Endothelial cell of umbilical vein (primary cell): Measurements from ENCODE around the gene DUSP8. TPM values are rescaled to one million over a fixed set of nuclear protein-coding genes. Genes with fewer than 3 reads are reported as not detected.
"Not testable (repeated sequence)": the region's sequence is repeated elsewhere in the genome, so short reads cannot be mapped to it uniquely, and the experiment has no call there.

Source experiments
- BruUV-seq: library from RNA; stranded (reverse); fragments of 400-500 nt; replicated peaks from 2 replicates; lab custom pipeline; 2021; lab: Mats Ljungman, UMichigan
- CTCF ChIA-PET: fragments of 300-600, 350-600 bp; sonication (Branson Sonifier 250); formaldehyde crosslinking; loops from one replicate; lab custom pipeline; 2021; ENCODE audit warnings: antibody characterized with exemption, inconsistent platforms; lab: Charles Lee
- POLR2A ChIA-PET: fragments of 300-600, 350-600 bp; sonication (Branson Sonifier 250); formaldehyde crosslinking; loops from one replicate; lab custom pipeline; 2021; ENCODE audit warnings: antibody characterized with exemption, inconsistent platforms; lab: Charles Lee
- DNase-seq: peaks from one replicate; pipeline ENCODE4 v3.0.0-alpha.2; 2011; ENCODE audit warnings: low read depth, low spot score
- FAIRE-seq: peaks from 2 replicates; lab custom pipeline; 2011; peaks lifted over from hg19 to GRCh38; lab: Jason Lieb, UNC
- H2AFZ ChIP-seq: 2 replicates; pipeline ENCODE4 v1.6.0; 2012; ENCODE audit warnings: low read depth, low read length, control low read depth, inconsistent platforms
- H3K27ac ChIP-seq: 2 replicates; pipeline ENCODE4 v1.5.1; 2011; ENCODE audit warnings: low read depth, mild to moderate bottlenecking, control low read depth, low read length, moderate library complexity; ENCODE audit not compliant: insufficient read depth
- H3K27me3 ChIP-seq, 2 experiments: 2 replicates each; pipeline versions ENCODE4 v1.6.0 to v1.6.1; 2011; ENCODE audit warnings: low read length in 2 of 2, mixed read lengths in 1 of 2; ENCODE audit not compliant: control insufficient read depth in 2 of 2, insufficient read depth in 2 of 2
- H3K36me3 ChIP-seq, 2 experiments: 2 replicates in 1 of 2; 3 replicates in 1 of 2; pipeline ENCODE4 v1.5.1; 2011; ENCODE audit warnings: low read length in 2 of 2, mild to moderate bottlenecking in 1 of 2, moderate library complexity in 1 of 2; ENCODE audit not compliant: control insufficient read depth in 2 of 2, insufficient read depth in 2 of 2; ENCODE audit errors: extremely low read depth in 1 of 2
- H3K4me1 ChIP-seq: 3 replicates; pipeline ENCODE4 v1.5.1; 2011; ENCODE audit warnings: mild to moderate bottlenecking, low read length; ENCODE audit not compliant: control insufficient read depth, insufficient read depth; ENCODE audit errors: extremely low read depth
- H3K4me2 ChIP-seq: 2 replicates; pipeline ENCODE4 v1.6.1; 2011; ENCODE audit warnings: low read length, control low read depth, mixed read lengths; ENCODE audit not compliant: insufficient read depth
- H3K4me3 ChIP-seq, 3 experiments: fragments of 200-600 bp in 1 of 3; sonication (generic), shearing (Covaris generic) in 1 of 3; replicated peaks in 1 of 3; 2 replicates each; pipeline ENCODE4 v1.5.1; 2011 to 2016; ENCODE audit warnings: control low read depth in 3 of 3, low read length in 3 of 3, mild to moderate bottlenecking in 2 of 3, inconsistent platforms in 1 of 3, low read depth in 1 of 3, moderate library complexity in 1 of 3; ENCODE audit not compliant: insufficient read depth in 1 of 3
- H3K79me2 ChIP-seq: 2 replicates; pipeline ENCODE4 v1.6.0; 2012; ENCODE audit warnings: low read length, inconsistent platforms; ENCODE audit not compliant: control insufficient read depth, insufficient read depth
- H3K9ac ChIP-seq: replicated peaks from 2 replicates; pipeline ENCODE3; 2011; ENCODE audit warnings: low read length, control low read depth; ENCODE audit not compliant: insufficient read depth; ENCODE audit errors: extremely low read depth
- H3K9me1 ChIP-seq: replicated peaks from 3 replicates; pipeline ENCODE4 v1.6.0; 2011; ENCODE audit warnings: mild to moderate bottlenecking, low read length; ENCODE audit not compliant: control insufficient read depth, insufficient read depth; ENCODE audit errors: extremely low read depth
- H3K9me3 ChIP-seq: replicated peaks from 2 replicates; pipeline ENCODE4 v1.5.1; 2012; ENCODE audit warnings: low read length, inconsistent platforms; ENCODE audit not compliant: control insufficient read depth, insufficient read depth
- H4K20me1 ChIP-seq: replicated peaks from 2 replicates; pipeline ENCODE3; 2011; ENCODE audit warnings: mild to moderate bottlenecking, low read length; ENCODE audit not compliant: control insufficient read depth, insufficient read depth; ENCODE audit errors: extremely low read depth
- dilution Hi-C: fragments of 300-500 bp; cut with MboI; formaldehyde crosslinking; loops from one replicate; pipeline ENCODE4 v1.15.0; 2019; ENCODE audit warnings: low sequenced_read_pairs; ENCODE audit not compliant: extremely low pct_ligation_motif_present
- intact Hi-C: fragments of 100-400 bp; cut with micrococcal nuclease; formaldehyde crosslinking; loops from one replicate; pipeline ENCODE4 v1.10.0; 2022
- polyA plus RNA-seq, 4 experiments: library from polyadenylated mRNA; depleted of rRNA in 3 of 4; stranded (reverse) in 3 of 4; unstranded in 1 of 4; fragments of >200 nt; gene quantifications; 2 replicates each; pipeline versions ENCODE4 v1.2.1 to v1.2.3, GENCODE V29; 2011 to 2012; ENCODE audit warnings: missing spikeins in 1 of 4
- total RNA-seq: library from RNA; stranded (reverse); gene quantifications from 2 replicates; pipeline ENCODE4 v1.2.3, GENCODE V29; 2021

DUSP8 gene
- total and polyA plus RNA-seq, 2 donors (not counting 3 experiments of a cell fraction or from before 2014, with no cell fraction given): 4.6 to 5.9 TPM

- H3K4me2 ChIP-seq, H3K9me1 ChIP-seq, H3K9ac ChIP-seq, H4K20me1 ChIP-seq, DNase-seq, H2AFZ ChIP-seq, dilution Hi-C loops, H3K4me3 ChIP-seq, H3K79me2 ChIP-seq, H3K27ac ChIP-seq, FAIRE-seq, H3K4me1 ChIP-seq, BruUV-seq, H3K36me3 ChIP-seq, H3K9me3 ChIP-seq, H3K27me3 ChIP-seq: not testable (repeated sequence)
- intact Hi-C loops: loop anchor here (5.0 kb wide), 1 partner anchor 52 kb away; no protein-coding TSS in a partner anchor
- CTCF ChIA-PET: interaction anchor here (1.3 kb wide), 1 partner anchor 10 kb away, joined by 4 read pairs; no protein-coding TSS in a partner anchor
- POLR2A ChIA-PET: interaction anchor here (0.6 kb wide), 1 partner anchor 10 kb away, joined by 13 read pairs; no protein-coding TSS in a partner anchor
Observed at GRCh38 chr11:1584661-1585370, 12.7 kb upstream of the DUSP8 start, which contains the start of gene KRTAP5-1. KRTAP5-1 (minus strand) TSS chr11:1585283; CDS start chr11:1585249, 34 bp downstream.

GRCh38 chr11:1582909-1583308, 10.8 kb upstream of the DUSP8 start:
- H3K9me1 ChIP-seq, H4K20me1 ChIP-seq, H3K4me1 ChIP-seq, H3K9me3 ChIP-seq, BruUV-seq, H3K4me2 ChIP-seq, H3K27me3 ChIP-seq, POLR2A ChIA-PET, H3K9ac ChIP-seq, H3K79me2 ChIP-seq, H3K36me3 ChIP-seq, dilution Hi-C loops, FAIRE-seq, DNase-seq, H3K4me3 ChIP-seq, H3K27ac ChIP-seq, H2AFZ ChIP-seq, intact Hi-C loops: not testable (repeated sequence)
- CTCF ChIA-PET: interaction anchor here (2.9 kb wide), 1 partner anchor 13 kb away, joined by 16 read pairs; no protein-coding TSS in a partner anchor
